Neutrophil (primary cell): Measurements from ENCODE around the gene GPC6.

Source experiments
- H3K27ac ChIP-seq: fragments of 200-600 bp; sonication (generic); 2 replicates; pipeline ENCODE4 v1.5.1; 2016; ENCODE audit warnings: mild to moderate bottlenecking, moderate library complexity
- H3K27me3 ChIP-seq: fragments of 200-600 bp; sonication (generic); 2 replicates; pipeline ENCODE4 v1.6.0; 2016; ENCODE audit warnings: mild to moderate bottlenecking
- H3K36me3 ChIP-seq: fragments of 200-600 bp; sonication (generic); 2 replicates; pipeline ENCODE4 v1.5.1; 2017
- H3K4me1 ChIP-seq, 2 experiments: fragments of 200-600 bp in 1 of 2; sonication (generic) in 1 of 2; 1 replicate in 1 of 2; 2 replicates in 1 of 2; pipeline versions ENCODE4 v1.5.1 to v1.6.1; 2013 to 2016; ENCODE audit warnings: low read depth in 1 of 2, low read length in 1 of 2, mild to moderate bottlenecking in 1 of 2, moderate library complexity in 1 of 2; ENCODE audit not compliant: control insufficient read depth in 1 of 2, insufficient read depth in 1 of 2
- H3K4me3 ChIP-seq, 2 experiments: fragments of 200-600 bp in 1 of 2; sonication (generic) in 1 of 2; 1 replicate in 1 of 2; 2 replicates in 1 of 2; pipeline ENCODE4 v1.5.1; 2013 to 2016; ENCODE audit warnings: low read depth in 1 of 2, low read length in 1 of 2, mild to moderate bottlenecking in 1 of 2, moderate library complexity in 1 of 2
- H3K9me3 ChIP-seq: fragments of 200-600 bp; sonication (generic); 2 replicates; pipeline ENCODE4 v1.5.1; 2016
- CTCF ChIP-seq: fragments of 200-600 bp; sonication (generic); IDR thresholded peaks from 2 replicates; pipeline ENCODE4 v1.5.1; 2016; ENCODE audit warnings: antibody characterized with exemption

GPC6 gene

GRCh38 chr13:93769607-93770006 is 543.0 kb downstream of the GPC6 start:
- Histone ChIP-seq H3K4me1 (no peaks in the 10 kb centered on the region), H3K36me3 (no peaks in the 10 kb centered on the region), H3K4me3 (no peak overlapping the region), H3K27ac (no peak overlapping the region), H3K9me3 (no peaks in the 10 kb centered on the region), H3K27me3 (no peaks in the 10 kb centered on the region)
- TF ChIP-seq CTCF = no peak

GRCh38 chr13:93771227-93771626 is 544.6 kb downstream of the GPC6 start:
- Histone ChIP-seq H3K9me3 (no peaks in the 10 kb centered on the region), H3K36me3 (no peaks in the 10 kb centered on the region), H3K27ac (no peak overlapping the region), H3K4me1 (no peaks in the 10 kb centered on the region), H3K4me3 (no peak overlapping the region), H3K27me3 (no peaks in the 10 kb centered on the region)
- TF ChIP-seq CTCF = no peak

GRCh38 chr13:93771782-93772181 is 545.2 kb downstream of the GPC6 start:
- no peak for TF ChIP-seq CTCF
- Histone ChIP-seq H3K36me3 (no peaks in the 10 kb centered on the region), H3K27ac (no peak overlapping the region), H3K4me1 (no peaks in the 10 kb centered on the region), H3K27me3 (no peaks in the 10 kb centered on the region), H3K4me3 (no peak overlapping the region), H3K9me3 (no peaks in the 10 kb centered on the region)

GRCh38 chr13:93774506-93774905 is 547.9 kb downstream of the GPC6 start:
- Histone ChIP-seq H3K27me3 (no peaks in the 10 kb centered on the region), H3K4me1 (no peaks in the 10 kb centered on the region), H3K9me3 (no peaks in the 10 kb centered on the region), H3K36me3 (no peaks in the 10 kb centered on the region), H3K27ac (no peak overlapping the region), H3K4me3 (no peak overlapping the region)
- no peak for TF ChIP-seq CTCF

GRCh38 chr13:93775027-93775426 is 548.4 kb downstream of the GPC6 start:
- Histone ChIP-seq H3K9me3 (no peaks in the 10 kb centered on the region), H3K4me3 (no peak overlapping the region), H3K36me3 (no peaks in the 10 kb centered on the region), H3K4me1 (no peaks in the 10 kb centered on the region), H3K27me3 (no peaks in the 10 kb centered on the region), H3K27ac (no peak overlapping the region)
- no peak for TF ChIP-seq CTCF

GRCh38 chr13:93775507-93776108 is 549.0 kb downstream of the GPC6 start:
- no peak for TF ChIP-seq CTCF
- Histone ChIP-seq H3K27ac (no peak overlapping the region), H3K4me1 (no peaks in the 10 kb centered on the region), H3K9me3 (no peaks in the 10 kb centered on the region), H3K4me3 (no peak overlapping the region), H3K27me3 (no peaks in the 10 kb centered on the region), H3K36me3 (no peaks in the 10 kb centered on the region)
